Right kidney (tissue), 9 donors: ENCODE results near the gene CSNK2B.

Experiments
- DNase-seq: peaks from one replicate; pipeline ENCODE4 v3.0.0-alpha.2; 2016
- long read RNA-seq, 8 donors: transcript quantifications; one replicate each; lab custom pipeline, GENCODE V29; 2026

CSNK2B gene
- long read RNA-seq, donor 1, transcript CSNK2B-203 (7 exons, 948 nt), result major isoform, 67 of 76 reads
- long read RNA-seq, donor 1, partial matches to known transcripts, result 5 of 76 reads
- long read RNA-seq, donor 1, other reads (novel, unspliced or antisense), result 0 of 76 reads
- long read RNA-seq, donor 2, transcript CSNK2B-203 (7 exons, 948 nt), result major isoform, 68 of 90 reads
- long read RNA-seq, donor 2, partial matches to known transcripts, result 18 of 90 reads
- long read RNA-seq, donor 2, other reads (novel, unspliced or antisense), result 0 of 90 reads
- long read RNA-seq, donor 3, transcript CSNK2B-203 (7 exons, 948 nt), result major isoform, 43 of 47 reads
- long read RNA-seq, donor 3, partial matches to known transcripts, result 0 of 47 reads
- long read RNA-seq, donor 3, other reads (novel, unspliced or antisense), result 0 of 47 reads
- long read RNA-seq, donor 4, transcript CSNK2B-208 (5 exons, 785 nt), result minor isoform, 5 of 123 reads
- long read RNA-seq, donor 4, transcript CSNK2B-203 (7 exons, 948 nt), result major isoform, 93 of 123 reads
- long read RNA-seq, donor 4, partial matches to known transcripts, result 24 of 123 reads
- long read RNA-seq, donor 4, other reads (novel, unspliced or antisense), result 0 of 123 reads
- long read RNA-seq, donor 5, transcript CSNK2B-203 (7 exons, 948 nt), result major isoform, 114 of 140 reads
- long read RNA-seq, donor 5, partial matches to known transcripts, result 17 of 140 reads
- long read RNA-seq, donor 5, other reads (novel, unspliced or antisense), result 5 of 140 reads
- long read RNA-seq, donor 6, transcript CSNK2B-203 (7 exons, 948 nt), result major isoform, 61 of 94 reads
- long read RNA-seq, donor 6, partial matches to known transcripts, result 29 of 94 reads
- long read RNA-seq, donor 6, other reads (novel, unspliced or antisense), result 0 of 94 reads
- long read RNA-seq, donor 7, transcript CSNK2B-208 (5 exons, 785 nt), result minor isoform, 6 of 198 reads
- long read RNA-seq, donor 7, transcript CSNK2B-203 (7 exons, 948 nt), result major isoform, 146 of 198 reads
- long read RNA-seq, donor 7, partial matches to known transcripts, result 42 of 198 reads
- long read RNA-seq, donor 7, other reads (novel, unspliced or antisense), result 0 of 198 reads
- long read RNA-seq, donor 8, transcript CSNK2B-203 (7 exons, 948 nt), result major isoform, 81 of 84 reads
- long read RNA-seq, donor 8, partial matches to known transcripts, result 0 of 84 reads
- long read RNA-seq, donor 8, other reads (novel, unspliced or antisense), result 0 of 84 reads

GRCh38 chr6:31665501-31666336 is at the start of gene CSNK2B:
TSS of gene CSNK2B (plus strand) at chr6:31666080. CDS start at chr6:31666832, 752 bp downstream.
- peak; percentile 92 for DNase-seq

- DNase-seq, result no peak
Measured at GRCh38 chr6:31617010-31617409, 48.9 kb upstream of the CSNK2B start.

- peak; percentile 100 for DNase-seq
Measured at GRCh38 chr6:31619805-31620585, 45.9 kb upstream of the CSNK2B start.

GRCh38 chr6:31620586-31621319 is 45.1 kb upstream of the CSNK2B start, which contains the start of gene PRRC2A:
TSS of gene PRRC2A (plus strand) at chr6:31620715. CDS start at chr6:31622790, 2,075 bp downstream.
- peak; percentile 85 for DNase-seq

- no peak for DNase-seq
Measured at GRCh38 chr6:31621320-31621939, 44.5 kb upstream of the CSNK2B start.

GRCh38 chr6:31621991-31622390 is 43.9 kb upstream of the CSNK2B start:
- DNase-seq, result no peak

- no peak for DNase-seq
Measured at GRCh38 chr6:31622684-31623091, 43.2 kb upstream of the CSNK2B start.

GRCh38 chr6:31624070-31624469 is 41.8 kb upstream of the CSNK2B start:
- no peak for DNase-seq

- no peak for DNase-seq
Measured at GRCh38 chr6:31626952-31627351, 38.9 kb upstream of the CSNK2B start.

- DNase-seq, result no peak
Measured at GRCh38 chr6:31627690-31628287, 38.1 kb upstream of the CSNK2B start.

- no peak for DNase-seq
Measured at GRCh38 chr6:31629014-31629413, 36.9 kb upstream of the CSNK2B start.

GRCh38 chr6:31630177-31630934 is 35.5 kb upstream of the CSNK2B start:
- DNase-seq, result no peak

GRCh38 chr6:31631209-31631608 is 34.7 kb upstream of the CSNK2B start:
- no peak for DNase-seq

- no peak for DNase-seq
Measured at GRCh38 chr6:31631681-31632278, 34.1 kb upstream of the CSNK2B start.

- DNase-seq, result no peak
Measured at GRCh38 chr6:31632279-31632946, 33.5 kb upstream of the CSNK2B start.

- DNase-seq, result no peak
Measured at GRCh38 chr6:31633447-31633846, 32.4 kb upstream of the CSNK2B start.

- DNase-seq, result no peak
Measured at GRCh38 chr6:31634131-31634530, 31.7 kb upstream of the CSNK2B start.
